HG02970 (cell line): ENCODE results near the gene TUBGCP2.

ENCODE experiments used
- ATAC-seq: cut with Tn5 transposase; IDR thresholded peaks from one replicate; pipeline ENCODE4 v1.9.1; 2021; ENCODE audit warnings: mild to moderate bottlenecking, moderate library complexity, moderate number of reproducible peaks; ENCODE audit not compliant: unreplicated experiment, low FRiP score

TUBGCP2 gene

DNA sequence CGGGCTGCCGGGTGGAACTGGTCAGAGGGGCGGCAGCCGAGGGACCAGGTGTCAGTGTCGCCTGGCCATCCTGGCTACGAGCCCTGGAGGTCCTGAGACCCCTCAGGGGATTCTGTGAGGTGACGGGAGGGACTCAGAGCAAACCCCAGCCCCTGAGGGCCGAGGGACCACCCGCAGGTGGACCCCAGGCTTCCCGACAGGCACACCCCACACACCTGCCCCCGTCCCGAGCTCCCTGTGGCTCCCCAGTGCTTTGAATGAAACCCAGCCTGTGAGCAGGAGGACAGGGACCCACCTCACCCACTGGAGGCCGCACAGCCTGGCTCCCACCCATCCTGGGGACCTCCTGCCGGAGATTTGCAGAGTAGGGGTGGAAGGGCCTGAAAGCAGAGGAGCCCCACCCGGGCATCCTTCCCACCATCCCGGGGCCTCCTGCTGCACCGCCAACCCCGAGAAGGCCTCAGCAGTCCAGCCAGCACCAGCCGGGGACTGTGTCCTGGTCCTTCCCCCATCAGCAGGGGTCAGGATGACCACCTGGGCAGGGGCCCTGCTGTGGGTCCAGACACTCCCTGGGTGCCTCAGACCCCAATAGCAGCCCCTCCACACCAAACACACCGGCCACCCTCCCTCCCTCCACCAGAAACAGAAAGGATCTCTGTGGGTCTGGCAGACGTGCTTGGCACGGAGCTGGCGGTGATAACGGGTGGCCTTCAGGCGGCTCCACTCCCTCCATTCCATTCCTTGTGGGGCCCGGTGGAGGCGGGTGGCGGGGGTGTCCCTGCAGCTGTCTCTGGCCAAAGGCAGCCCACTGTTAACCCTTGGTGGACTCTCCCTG, 57.1 kb downstream of the TUBGCP2 start:
- no peak for ATAC-seq

DNA sequence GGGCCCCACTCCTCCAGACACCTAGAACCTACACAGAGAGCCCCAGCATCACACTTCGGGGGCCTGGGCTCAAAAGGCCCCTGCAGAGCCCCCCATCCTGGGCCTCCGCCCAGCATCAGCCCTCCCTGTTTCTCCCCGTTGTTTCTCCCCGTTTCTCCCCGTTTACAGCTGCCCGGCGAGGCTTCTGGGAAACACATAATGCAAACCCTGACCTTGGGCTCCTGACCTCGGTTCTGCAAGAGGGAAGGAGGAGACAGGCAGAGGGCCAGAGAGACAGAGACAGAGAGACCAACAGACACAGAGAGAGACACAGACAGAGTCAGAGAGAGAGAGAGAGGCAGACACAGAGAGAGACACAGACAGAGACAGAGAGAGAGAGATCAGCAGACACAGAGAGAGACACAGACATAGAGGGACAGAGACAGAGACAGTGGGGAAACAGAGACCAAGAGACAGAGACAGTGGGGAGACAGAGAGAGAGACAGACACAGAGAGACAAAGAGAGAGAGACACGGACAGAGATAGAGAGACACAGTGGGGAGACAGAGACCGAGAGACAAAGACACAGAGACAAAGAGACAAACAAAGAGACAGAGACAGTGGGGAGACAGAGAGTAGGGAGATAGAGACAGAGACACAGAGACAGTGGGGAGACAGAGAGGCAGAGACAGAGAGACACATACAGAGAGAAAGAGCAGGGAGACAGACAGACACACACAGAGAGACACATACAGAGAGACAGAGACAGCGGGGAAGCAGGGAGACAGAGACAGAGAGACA, 58.5 kb downstream of the TUBGCP2 start:
- no peak for ATAC-seq

DNA sequence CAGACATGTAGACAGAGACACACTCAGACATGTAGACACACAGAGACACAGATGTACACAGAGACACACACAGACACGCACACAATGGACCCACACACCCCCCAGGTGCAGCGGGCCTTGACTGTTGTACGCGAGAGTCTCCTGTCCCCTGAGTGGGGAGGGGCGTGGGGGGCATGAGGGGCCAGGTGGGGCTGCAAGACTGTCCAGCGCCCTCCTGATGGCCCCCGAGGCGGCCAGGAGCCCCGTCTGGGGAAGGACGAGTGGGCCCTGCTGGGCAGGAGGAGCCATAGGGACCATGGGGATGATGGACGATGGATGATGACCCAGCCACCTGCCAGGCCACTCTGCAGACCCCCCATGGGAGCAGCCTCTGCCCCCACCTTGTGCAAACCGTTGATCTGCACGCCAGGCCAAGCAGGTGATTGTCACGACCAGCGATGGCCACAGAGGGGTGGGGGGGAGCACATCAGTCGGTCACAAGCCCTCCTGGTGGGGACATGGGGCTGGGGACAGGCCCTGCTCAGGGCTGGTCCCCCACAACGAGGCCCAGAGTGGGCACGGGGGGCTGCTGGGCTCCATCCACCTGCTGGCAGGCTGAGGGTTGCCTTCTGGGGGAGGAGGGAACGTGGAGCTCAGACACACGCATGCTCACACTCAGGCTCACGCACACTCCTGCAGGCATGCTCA, 59.4 kb downstream of the TUBGCP2 start:
- ATAC-seq = no peak

DNA sequence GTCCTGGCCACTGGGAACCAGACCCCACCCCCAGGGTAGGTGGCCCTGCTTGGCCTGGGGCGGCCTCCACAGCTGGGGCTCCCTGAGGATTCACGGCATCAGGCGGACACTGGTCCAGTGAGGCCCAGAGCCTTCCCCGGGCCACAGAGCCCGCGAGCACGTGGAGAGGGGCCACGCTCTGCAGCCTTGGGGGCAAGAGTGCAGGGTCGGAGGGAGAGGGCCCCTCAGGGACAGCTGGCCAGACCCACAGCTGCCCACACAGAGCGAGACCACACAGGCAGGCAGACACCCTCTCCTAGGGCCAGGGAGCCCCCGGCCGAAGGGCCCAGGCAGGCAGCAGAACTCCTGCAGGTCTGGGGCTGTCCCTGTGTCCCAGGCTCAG, 60.3 kb downstream of the TUBGCP2 start:
- ATAC-seq = no peak

DNA sequence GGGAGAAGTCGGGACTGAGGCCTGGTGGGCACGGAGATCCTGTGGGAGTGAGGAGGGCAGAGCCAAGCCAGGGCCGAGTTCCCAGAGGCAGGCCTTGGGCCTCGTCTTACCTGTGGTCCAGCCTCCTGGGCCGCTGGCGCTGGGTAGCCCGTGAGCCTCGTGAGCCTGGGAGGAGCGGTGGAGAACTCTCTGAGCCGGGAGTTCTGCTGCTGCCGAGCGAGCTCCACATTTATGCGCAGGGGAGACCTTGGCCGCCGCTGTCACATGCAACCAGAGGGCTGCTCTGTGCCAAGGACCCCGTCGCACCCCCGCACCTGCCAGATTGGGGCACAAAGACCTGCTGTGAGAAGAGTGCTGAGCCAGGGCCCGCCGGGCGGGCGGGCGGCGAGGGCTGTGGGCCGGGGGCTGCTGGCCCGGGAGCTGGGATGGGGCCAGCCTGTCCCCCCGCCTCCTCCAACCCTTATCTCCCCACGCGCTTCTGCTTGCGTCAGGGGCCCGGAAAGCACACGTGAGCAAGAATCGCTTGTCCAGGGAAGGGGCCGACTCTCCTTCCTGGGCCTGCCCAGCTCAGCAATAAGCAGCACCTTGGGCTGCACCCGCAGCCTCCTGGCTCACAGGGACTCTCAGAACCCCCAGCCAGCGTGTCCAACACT, 60.9 kb downstream of the TUBGCP2 start:
- ATAC-seq = no peak

DNA sequence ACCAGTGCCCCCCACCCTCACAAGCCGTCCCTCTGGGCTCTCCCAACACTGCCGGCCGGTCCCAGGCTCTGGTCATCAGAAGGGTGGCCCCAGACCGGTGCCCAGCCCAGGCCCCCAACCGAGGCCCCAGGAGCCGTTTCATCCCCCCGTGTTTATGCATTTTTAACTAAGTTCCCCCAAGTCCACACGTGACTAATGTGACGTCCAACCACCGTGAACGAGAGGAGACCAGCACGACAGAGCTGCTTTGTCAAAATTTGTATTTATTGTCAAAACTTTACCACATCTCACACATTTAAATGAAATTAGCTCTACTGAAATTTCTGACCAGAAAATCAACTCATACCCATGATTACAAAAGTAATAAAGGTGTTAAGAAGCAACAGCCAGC, 62.4 kb downstream of the TUBGCP2 start:
- no peak for ATAC-seq

DNA sequence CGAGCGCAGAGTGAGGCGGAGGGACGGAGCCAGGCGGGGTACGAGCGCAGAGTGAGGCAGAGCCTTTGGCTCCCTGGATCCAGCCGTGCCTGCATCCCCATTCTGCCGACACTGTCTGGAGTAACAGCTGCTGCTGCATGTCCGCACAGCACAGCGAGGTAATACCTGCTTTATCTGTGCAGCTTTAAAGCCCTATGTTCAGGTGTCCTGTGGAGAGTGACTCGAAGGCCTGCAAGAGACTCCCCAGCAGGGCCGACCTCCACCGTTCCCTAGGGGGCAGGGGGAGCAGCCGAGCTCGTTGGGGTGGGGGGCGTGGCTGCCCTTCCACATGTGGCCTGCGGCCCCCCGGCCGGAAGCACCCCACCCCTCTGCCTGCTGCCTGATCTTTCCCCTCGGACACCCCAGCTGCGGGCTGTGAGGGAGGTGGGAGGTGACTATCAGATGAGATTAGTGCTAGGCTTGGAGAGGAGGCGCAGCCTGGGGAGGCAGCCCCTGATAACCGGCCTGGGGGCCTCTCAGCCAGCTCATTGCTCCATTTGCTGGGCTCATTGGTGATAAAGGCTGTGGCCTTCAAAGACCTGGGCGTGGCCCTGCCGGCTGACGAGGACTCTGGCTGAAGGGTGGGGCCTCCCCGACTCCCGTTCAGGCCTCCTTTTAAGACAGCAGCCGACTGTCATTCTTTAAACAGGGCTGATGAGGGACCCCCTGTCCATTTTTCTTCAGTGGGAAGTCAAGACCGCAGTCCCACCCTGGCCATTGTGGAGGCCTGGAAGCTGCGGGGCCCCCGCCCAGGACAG, 63.0 kb downstream of the TUBGCP2 start:
- no peak for ATAC-seq

DNA sequence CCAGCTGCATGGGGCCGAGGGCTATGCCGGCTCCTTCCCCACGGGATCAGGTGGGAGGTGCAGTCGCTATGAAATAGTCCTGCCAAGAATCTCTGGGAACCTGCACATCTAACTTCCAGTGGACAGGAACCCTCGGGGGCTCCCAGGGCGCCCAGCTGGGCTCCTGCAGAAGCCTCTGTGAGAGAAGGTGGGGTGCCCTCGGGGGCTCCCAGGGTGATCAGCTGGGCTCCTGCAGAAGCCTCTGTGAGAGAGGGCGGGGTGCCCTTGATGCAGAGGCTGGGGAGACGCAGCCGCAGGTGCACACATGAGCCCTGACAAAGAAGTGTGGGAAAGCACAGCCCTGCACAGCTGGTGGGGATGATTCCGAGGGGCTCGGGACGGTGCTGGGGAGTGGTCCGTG, 65.1 kb downstream of the TUBGCP2 start:
- no peak for ATAC-seq

DNA sequence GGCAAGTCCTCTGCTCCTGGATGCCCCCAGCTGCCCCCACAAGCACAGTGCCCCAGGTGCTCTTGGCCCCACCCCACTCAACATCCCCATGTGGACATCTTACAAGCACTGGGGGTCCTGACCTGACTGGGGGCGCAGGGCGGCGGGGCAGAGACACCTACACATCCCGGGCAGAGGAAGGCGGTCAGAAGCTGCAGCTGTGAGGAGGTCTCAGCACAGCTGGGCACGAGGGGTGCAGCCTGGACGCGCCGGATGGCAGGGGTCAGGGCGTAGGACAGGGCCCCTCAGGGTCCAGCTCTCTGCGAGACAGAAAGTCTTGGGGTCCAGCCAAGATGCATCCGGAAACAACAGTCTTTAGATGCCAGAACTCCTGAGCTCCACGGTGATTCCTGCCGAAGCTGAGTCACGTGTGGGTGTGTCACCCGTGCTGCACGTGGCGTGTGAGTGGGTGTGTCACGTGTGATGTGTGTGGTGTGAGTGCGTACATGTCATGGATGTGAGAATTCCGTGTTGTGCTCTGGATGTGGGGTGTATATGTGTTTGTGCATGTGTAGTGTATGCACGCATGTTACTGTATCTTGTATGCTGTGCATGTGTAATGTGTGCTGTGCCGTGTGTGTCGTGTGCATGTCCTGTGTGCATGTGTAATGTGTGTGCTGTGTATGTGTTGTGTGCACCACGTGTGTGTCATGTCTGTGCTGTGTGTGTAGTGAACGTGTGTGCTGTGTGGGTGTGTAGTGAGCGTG, 65.9 kb downstream of the TUBGCP2 start:
- ATAC-seq = no peak

DNA sequence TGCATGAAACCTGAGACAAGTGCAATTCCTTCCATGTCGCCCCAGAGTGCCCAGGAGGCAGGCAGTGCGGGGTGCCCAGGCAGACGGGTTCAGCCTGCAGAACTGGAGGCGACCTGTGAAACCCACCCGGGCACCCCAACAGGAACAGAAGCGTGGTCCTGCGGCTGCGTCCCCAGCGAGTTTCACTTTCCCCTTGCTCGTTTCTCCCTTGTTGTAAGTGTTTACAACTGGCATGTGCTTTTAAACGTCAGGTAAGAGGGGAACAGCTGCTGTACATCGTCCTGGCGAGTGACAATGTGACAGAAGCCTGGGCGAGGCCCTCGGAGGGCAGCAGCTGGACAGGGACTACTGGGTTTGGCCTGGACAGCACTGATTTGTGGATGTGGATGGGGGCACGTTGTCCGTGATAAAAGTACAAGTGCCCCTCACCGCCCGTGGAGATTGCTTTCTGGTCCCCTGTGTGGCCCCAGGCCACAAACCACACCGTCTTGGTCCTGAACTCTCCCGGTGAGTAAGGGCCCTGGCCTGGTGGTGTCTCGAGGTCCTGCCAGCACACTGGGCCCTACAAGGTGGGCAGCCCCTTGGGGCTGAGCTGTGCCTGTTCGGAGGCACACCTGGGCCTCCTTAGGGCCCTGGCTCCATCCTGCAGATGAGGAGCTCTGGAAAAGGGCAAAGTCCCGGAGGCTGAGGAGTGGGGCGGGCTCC, 67.0 kb downstream of the TUBGCP2 start:
- ATAC-seq = no peak

DNA sequence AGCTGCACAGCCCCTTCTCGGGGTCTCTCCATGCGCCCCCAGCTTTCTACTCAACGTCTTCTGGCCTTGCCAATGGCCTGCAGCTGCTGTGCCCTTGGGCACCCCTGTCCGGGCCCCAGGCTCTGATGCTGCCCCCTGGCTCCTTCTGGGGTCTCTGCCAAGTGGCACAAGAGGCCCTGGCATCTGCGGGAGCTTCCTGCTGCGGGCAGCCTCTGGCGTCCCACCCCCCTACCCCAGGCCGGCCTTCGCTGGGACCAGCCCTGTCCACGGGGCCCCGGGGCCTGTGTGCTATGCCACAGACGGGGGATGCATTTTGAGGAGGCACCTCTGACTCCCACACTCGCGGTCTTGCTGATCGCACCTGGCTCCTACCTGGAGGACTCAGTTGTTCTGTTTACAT, 68.7 kb downstream of the TUBGCP2 start:
- no peak for ATAC-seq

DNA sequence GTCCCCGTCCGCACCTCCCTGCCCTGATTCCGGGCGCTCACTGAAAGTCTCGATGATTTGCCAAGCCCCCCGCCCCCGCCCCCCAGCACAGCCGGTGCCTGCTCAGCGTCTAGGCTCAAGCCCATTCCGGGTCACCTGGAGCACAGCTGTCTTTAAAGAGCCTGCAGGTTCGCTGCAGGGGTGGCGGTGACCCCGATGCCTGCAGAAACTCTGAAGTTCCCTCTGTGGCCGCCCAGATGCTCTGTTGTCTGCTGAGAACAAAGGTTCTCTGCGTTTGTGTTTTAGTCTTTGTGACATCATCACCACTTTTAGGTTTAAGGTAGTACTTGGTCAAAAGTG, 70.2 kb downstream of the TUBGCP2 start:
- no peak for ATAC-seq

DNA sequence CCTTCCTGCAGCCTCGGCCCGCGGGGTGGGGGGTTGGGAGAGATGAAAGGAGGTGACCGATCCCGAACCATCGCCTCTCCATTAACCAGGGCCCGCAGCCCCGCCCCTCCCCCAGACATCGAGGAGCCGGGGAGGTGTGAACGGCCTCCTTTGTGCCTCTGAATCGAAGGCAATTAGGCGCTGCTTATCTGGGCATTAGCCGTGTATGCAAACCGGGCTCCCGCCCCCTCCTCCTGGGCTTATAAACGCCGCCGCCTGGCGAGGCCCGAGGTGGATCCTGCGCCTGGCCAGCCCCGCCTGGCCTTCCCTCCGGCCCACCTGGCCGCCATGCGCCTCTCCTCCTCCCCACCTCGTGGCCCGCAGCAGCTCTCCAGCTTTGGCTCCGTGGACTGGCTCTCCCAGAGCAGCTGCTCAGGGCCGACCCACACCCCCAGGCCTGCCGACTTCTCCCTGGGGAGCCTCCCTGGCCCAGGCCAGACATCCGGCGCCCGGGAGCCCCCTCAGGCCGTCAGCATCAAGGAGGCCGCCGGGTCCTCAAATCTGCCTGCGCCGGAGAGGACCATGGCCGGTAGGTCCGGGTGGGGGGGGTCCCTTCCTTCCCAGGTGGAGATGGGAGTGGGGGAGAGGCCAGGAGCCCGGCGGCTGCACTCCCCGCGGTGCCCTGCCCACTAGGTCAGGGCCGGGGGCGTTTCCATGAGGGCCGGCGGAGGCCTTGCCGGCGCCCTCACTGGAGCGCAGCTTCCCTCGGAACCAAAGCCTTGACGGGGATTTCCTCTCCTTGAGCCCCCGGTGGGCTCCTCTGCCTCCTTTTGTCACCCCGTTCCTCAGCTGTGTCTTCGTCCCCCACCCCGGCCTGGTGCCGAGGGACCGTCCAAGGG, 70.8 kb downstream of the TUBGCP2 start, which contains the start of gene VENTX:
Gene VENTX, plus strand, starts transcription at position 268 of the 878 bp plus-strand sequence. Its CDS starts 60 bp downstream, at position 328.
- ATAC-seq = no peak

DNA sequence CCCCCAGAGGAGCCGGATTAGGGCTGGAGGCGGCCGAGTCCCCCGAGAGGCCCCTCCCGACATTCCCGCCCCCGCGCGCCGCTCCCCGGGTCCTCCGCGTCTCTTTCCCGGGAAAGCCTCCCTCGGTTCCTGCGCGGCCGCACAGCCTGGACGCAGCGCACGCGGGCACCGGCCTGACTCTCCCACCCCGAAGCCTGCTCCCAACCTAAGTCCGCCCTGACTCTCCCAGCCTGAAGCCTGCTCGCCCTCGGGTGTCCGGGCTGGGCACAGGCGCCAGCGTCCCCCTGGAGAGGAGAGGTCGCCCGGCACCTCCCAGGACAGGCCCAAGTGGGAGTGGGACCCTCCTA, 71.5 kb downstream of the TUBGCP2 start:
- no peak for ATAC-seq

DNA sequence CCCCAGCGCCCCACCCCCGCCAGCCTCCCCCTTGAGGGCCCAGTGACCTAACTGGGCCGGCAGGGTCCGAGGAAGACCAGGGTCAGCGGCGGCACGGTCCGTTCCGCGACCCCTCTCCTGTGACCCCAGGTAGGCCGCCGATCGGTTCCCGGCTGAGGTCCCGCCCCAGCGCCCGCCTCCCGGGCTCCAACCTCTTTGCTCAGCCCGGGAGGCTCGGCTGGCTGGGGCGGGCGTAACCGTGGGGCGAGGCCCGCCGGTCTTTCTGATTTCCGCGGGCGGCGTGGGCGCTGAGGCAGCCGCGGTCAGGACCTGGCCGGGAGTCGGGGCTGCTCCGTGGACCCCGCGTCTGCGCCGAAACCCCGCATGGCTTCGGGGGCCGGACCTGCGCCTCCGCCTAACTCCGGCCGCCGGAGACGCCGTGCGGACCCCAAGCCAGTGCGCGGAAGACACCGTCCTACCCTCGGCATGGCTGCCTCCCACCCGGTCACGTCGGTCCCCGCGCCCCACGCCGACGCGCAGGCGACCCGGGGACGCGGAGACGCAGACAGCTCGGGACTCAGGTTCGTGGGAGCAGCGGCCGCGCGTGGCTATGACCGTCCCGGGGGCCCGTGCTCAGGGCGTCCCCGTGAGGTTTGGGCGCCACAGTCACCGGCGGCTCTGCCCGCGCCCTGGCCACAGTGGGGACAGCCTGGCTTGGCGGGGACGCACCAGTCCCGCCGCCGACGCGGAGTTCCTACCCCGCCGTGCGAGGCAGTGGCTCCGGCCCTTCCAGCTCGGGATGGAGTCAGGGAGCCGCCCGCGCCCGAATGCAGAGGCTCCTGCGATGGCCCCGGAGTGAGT, 72.1 kb downstream of the TUBGCP2 start:
- no peak for ATAC-seq

DNA sequence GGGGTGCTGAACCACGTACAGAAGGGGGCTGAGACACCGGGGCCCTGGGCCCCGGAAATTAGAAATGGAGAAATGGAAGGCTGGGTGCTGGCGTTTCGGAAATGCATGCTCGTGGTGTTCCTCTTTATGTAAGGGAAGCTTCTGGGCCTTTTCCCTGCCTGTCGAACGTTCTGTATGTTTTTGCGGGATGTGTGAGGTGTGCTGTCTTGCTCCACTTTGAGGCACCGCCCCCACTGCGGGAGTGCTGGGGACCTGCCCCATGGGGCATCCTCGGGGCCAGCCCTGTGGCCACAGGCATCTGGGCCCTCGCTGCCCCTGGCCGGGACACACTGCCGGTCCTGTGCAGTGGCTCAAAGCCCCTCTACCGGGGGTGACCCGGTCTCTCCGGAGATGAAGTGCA, 72.7 kb downstream of the TUBGCP2 start:
- no peak for ATAC-seq

DNA sequence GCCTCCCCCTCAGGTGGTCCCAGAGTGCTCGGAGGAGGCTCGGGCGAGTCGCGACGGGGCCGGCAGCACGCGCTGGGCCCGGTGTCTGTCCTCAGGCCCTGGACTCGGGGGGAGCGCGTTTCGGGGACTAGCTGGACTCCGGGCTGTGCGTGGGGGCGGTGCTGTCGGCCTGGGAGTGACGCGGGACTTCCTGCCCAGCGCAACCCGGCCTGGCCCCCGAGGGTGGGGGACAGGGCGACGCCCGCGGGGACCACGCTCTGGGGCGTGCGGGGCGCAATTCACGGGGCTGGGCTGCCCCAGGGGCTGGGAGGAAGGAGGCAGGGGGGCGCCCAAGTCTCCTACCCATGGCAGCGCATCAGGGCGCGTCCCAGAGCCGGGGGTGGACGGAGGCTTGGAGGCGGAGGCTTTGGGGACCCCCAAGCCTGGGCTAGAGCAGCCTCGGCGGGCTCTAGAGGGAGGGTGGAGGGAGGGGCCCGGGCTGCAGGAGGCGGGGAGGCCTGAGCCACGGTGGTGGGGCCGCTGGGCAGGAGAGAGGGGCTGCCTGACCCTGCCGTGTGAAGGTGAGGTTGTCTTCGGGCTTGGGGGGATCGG, 73.3 kb downstream of the TUBGCP2 start:
- ATAC-seq = no peak
